Mucosa of descending colon (tissue), 3 donors: ENCODE measurements around the gene SPTA1. TPM values are rescaled to one million over a fixed set of nuclear protein-coding genes. Genes with fewer than 3 reads are reported as not detected.

ENCODE experiments used
- ATAC-seq: fragments of 200-7000 bp; cut with Tn5 transposase; one replicate; pipeline ENCODE4 v1.9.1; 2020; ENCODE audit warnings: mild to moderate bottlenecking, moderate library complexity
- DNase-seq, 3 donors: peaks; one replicate each; pipeline ENCODE4 v3.0.0-alpha.2; 2020
- H3K36me3 ChIP-seq: fragments of 200-600 bp; one replicate; pipeline ENCODE4 v1.8.0; 2021; ENCODE audit warnings: low read depth, mild to moderate bottlenecking
- H3K4me1 ChIP-seq: fragments of 200-600 bp; one replicate; pipeline ENCODE4 v1.8.0; 2021; ENCODE audit warnings: low read depth, mild to moderate bottlenecking
- H3K4me3 ChIP-seq: fragments of 200-600 bp; one replicate; pipeline ENCODE4 v1.8.0; 2021; ENCODE audit warnings: mild to moderate bottlenecking
- H3K9me3 ChIP-seq: fragments of 200-600 bp; one replicate; pipeline ENCODE4 v1.8.0; 2021; ENCODE audit warnings: mild to moderate bottlenecking
- CTCF ChIP-seq: fragments of 200-600 bp; IDR thresholded peaks from one replicate; pipeline ENCODE4 v1.8.0; 2022; ENCODE audit warnings: antibody characterized with exemption, mild to moderate bottlenecking
- intact Hi-C, 2 donors: fragments of 100-400 bp; cut with DNase I in 1 of 2; cut with micrococcal nuclease in 1 of 2; formaldehyde crosslinking; loops; one replicate each; pipeline versions ENCODE4 v1.11.0 to v1.11.1; 2022; cut with DNase I, micrococcal nuclease
- total RNA-seq, 3 donors: library from RNA; stranded (reverse); fragmentation: NEBNext Ultra II Directional in 2 of 3; extraction: Animal tissue kit (Norgen Biotek cat#: 25700) in 2 of 3; gene quantifications; one replicate each; pipeline versions ENCODE4 v1.2.1 to v1.2.4, GENCODE V29; 2021 to 2023
- donor health status: DM: no; HTN: no; CAD: no; lungs with moderate emphysema.
- donor health status: DM: no; HTN: no; CAD: no.
- donor health status: DM: no; HTN: yes; CAD: no.

SPTA1 gene
- total RNA-seq, 3 donors from 2014 or later, result 0.24 to 0.41 TPM; not detected in 1

GRCh38 chr1:158572226-158572625, 114.3 kb downstream of the SPTA1 start:
- intact Hi-C loops, result no loop called here
- TF ChIP-seq CTCF, result no peak
- H3K9me3 ChIP-seq, result no peaks in the 10 kb centered on the region
- no peak overlapping the region for H3K4me3 ChIP-seq
- H3K36me3 ChIP-seq, result no peaks in the 10 kb centered on the region
- ATAC-seq (no peak), DNase-seq (no peak)
- no peaks in the 10 kb centered on the region for H3K4me1 ChIP-seq

GRCh38 chr1:158570480-158570879, 116.0 kb downstream of the SPTA1 start, which contains the start of gene OR6P1:
TSS of gene OR6P1 (minus strand) at chr1:158570580. CDS start at chr1:158563604, 6,976 bp downstream.
- no peaks in the 10 kb centered on the region for H3K36me3 ChIP-seq
- no peak for TF ChIP-seq CTCF
- ATAC-seq, result no peak
- intact Hi-C loops, result no loop called here
- no peak for DNase-seq
- no peak within 1 kb of the TSS for H3K4me3 ChIP-seq
- no peaks in the 10 kb centered on the region for H3K4me1 ChIP-seq
- H3K9me3 ChIP-seq, result no peaks in the 10 kb centered on the region

- TF ChIP-seq CTCF, result no peak
- DNase-seq, result no peak
- intact Hi-C loops, result no loop called here
- Histone ChIP-seq H3K9me3 (no peaks in the 10 kb centered on the region), H3K36me3 (no peaks in the 10 kb centered on the region), H3K4me3 (no peak overlapping the region), H3K4me1 (no peaks in the 10 kb centered on the region)
- ATAC-seq, result no peak
These were observed 121.9 kb downstream of the SPTA1 start for GRCh38 chr1:158564608-158565007.

- DNase-seq, result no peak
- no peak overlapping the region for H3K4me3 ChIP-seq
- H3K4me1 ChIP-seq, result no peaks in the 10 kb centered on the region
- H3K9me3 ChIP-seq, result no peaks in the 10 kb centered on the region
- intact Hi-C loops, result no loop called here
- H3K36me3 ChIP-seq, result no peaks in the 10 kb centered on the region
- ATAC-seq, result no peak
- TF ChIP-seq CTCF, result no peak
These were observed 122.7 kb downstream of the SPTA1 start for GRCh38 chr1:158563853-158564252.

Other genes starting within 250 kb of the SPTA1 start
- gene OR10K1, start 224.9 kb downstream of the SPTA1 start, total RNA-seq, result not detected
- gene OR10R2, start 214.5 kb downstream of the SPTA1 start, total RNA-seq, result not detected
- gene OR6Y1, start 132.3 kb downstream of the SPTA1 start, total RNA-seq, result not detected
- gene OR6P1, start 116.1 kb downstream of the SPTA1 start, total RNA-seq, result not detected
- gene OR10X1, start 106.8 kb downstream of the SPTA1 start, total RNA-seq, result not detected
- gene OR10Z1, start 81.4 kb downstream of the SPTA1 start, total RNA-seq, result not detected
- gene OR6K2, start 13.9 kb upstream of the SPTA1 start, total RNA-seq, result not detected
- gene OR6K3, start 34.0 kb upstream of the SPTA1 start, total RNA-seq, result not detected
- not detected for gene OR6K6, start 68.0 kb upstream of the SPTA1 start, total RNA-seq
- not detected for gene OR6N1, start 85.5 kb upstream of the SPTA1 start, total RNA-seq
- gene OR6N2, start 94.5 kb upstream of the SPTA1 start, total RNA-seq, result not detected
- gene MNDA, start 144.6 kb upstream of the SPTA1 start, total RNA-seq, result 1 to 10 TPM; 1.2 to 5.7 (median 3.8) TPM
- gene PYHIN1, start 244.8 kb upstream of the SPTA1 start, total RNA-seq, result 1 to 10 TPM in 1 of 3 donors, under 1 TPM in 2; 0.87 to 2.0 (median 0.98) TPM